Memory B cell (primary cell): ENCODE data around the gene TNFSF9.

ENCODE experiments used
- ATAC-seq: fragments of 150-1000 bp; cut with Tn5 transposase; 2 replicates; pipeline ENCODE4 v1.10.0; 2021; ENCODE audit warnings: low read depth, mild to moderate bottlenecking, moderate library complexity
- DNase-seq, 2 donors: peaks; one replicate each; pipeline ENCODE4 v3.0.0; 2022; ENCODE audit warnings: low spot score in 2 of 2
- H3K27ac Mint-ChIP-seq: one replicate; pipeline ENCODE4 v1.8.0; 2022; ENCODE audit warnings: mild to moderate bottlenecking, moderate library complexity, mixed read lengths
- H3K27me3 Mint-ChIP-seq: one replicate; pipeline ENCODE4 v1.8.0; 2022; ENCODE audit warnings: mixed read lengths
- H3K36me3 Mint-ChIP-seq: one replicate; pipeline ENCODE4 v1.8.0; 2022; ENCODE audit warnings: mild to moderate bottlenecking, mixed read lengths
- H3K4me1 Mint-ChIP-seq: one replicate; pipeline ENCODE4 v1.8.0; 2022; ENCODE audit warnings: mixed read lengths
- H3K4me3 Mint-ChIP-seq: one replicate; pipeline ENCODE4 v1.8.0; 2022; ENCODE audit warnings: mild to moderate bottlenecking, moderate library complexity, mixed read lengths
- H3K9me3 Mint-ChIP-seq: one replicate; pipeline ENCODE4 v1.8.0; 2022; ENCODE audit warnings: mixed read lengths

TNFSF9 gene

GRCh38 chr19:6530386-6531162 lies at the start of gene TNFSF9:
TSS of gene TNFSF9 (plus strand) at chr19:6531026. CDS start at chr19:6531037, 11 bp downstream.
- peak within 1 kb of the TSS; percentile 92 for H3K27ac Mint-ChIP-seq
- H3K4me1 Mint-ChIP-seq = peaks cover 44% of the 10 kb centered on the region

GRCh38 chr19:6481541-6482342 lies 49.1 kb upstream of the TNFSF9 start, which contains the start of gene DENND1C:
TSS of gene DENND1C (minus strand) at chr19:6481787. CDS start at chr19:6481695, 92 bp downstream.
- Mint-ChIP-seq H3K4me3 (peak within 1 kb of the TSS; percentile 93), H3K9me3 (no peaks in the 10 kb centered on the region), H3K36me3 (peaks cover 2% of the 10 kb centered on the region), H3K27ac (peak within 1 kb of the TSS; percentile 91), H3K4me1 (peaks cover 24% of the 10 kb centered on the region), H3K27me3 (no peaks in the 10 kb centered on the region)
- ATAC-seq (peak; percentile 97), DNase-seq (peak; percentile 62 to 63)

More at GRCh38 chr19:6530386-6531162, at the start of gene TNFSF9:
- ATAC-seq (peak; percentile 31), DNase-seq (peak; percentile 87 to 90)
- H3K4me3 Mint-ChIP-seq = peak within 1 kb of the TSS; percentile 85
- H3K27me3 Mint-ChIP-seq = peaks cover 1% of the 10 kb centered on the region
- H3K36me3 Mint-ChIP-seq = peaks cover 5% of the 10 kb centered on the region
- no peaks in the 10 kb centered on the region for H3K9me3 Mint-ChIP-seq

GRCh38 chr19:6482343-6482686 lies 48.5 kb upstream of the TNFSF9 start:
- H3K36me3 Mint-ChIP-seq = peaks cover 2% of the 10 kb centered on the region
- H3K27ac Mint-ChIP-seq = peak overlapping the region; percentile 91
- H3K27me3 Mint-ChIP-seq = no peaks in the 10 kb centered on the region
- no peak for DNase-seq
- H3K4me1 Mint-ChIP-seq = peaks cover 24% of the 10 kb centered on the region
- H3K4me3 Mint-ChIP-seq = peak overlapping the region; percentile 93
- ATAC-seq = no peak
- H3K9me3 Mint-ChIP-seq = no peaks in the 10 kb centered on the region

- Mint-ChIP-seq H3K27me3 (no peaks in the 10 kb centered on the region), H3K4me1 (peaks cover 24% of the 10 kb centered on the region), H3K27ac (peak overlapping the region; percentile 91), H3K36me3 (peaks cover 2% of the 10 kb centered on the region), H3K9me3 (no peaks in the 10 kb centered on the region), H3K4me3 (no peak overlapping the region)
- DNase-seq (no peak), ATAC-seq (no peak)
These were observed 47.6 kb upstream of the TNFSF9 start for GRCh38 chr19:6483235-6483634.

DNA sequence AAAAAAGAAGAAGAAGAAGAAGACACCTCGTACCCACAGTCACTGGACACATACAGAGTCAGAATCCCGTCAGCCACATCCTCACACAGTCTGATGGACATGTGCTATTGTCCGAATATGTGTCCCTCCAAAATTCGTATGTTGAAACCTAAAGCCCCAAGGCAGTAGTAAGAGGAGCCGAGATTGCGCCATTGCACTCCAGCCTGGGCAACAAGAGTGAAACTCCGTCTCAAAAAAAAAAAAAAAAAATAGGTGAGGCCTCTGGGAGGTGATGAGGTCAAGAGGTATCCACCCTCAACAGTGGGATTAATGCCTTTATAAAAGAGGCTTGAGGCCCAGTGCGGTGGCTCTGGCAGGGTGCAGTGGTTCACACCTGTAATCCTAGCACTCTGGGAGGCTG lies 46.6 kb upstream of the TNFSF9 start:
- no peak overlapping the region for H3K4me3 Mint-ChIP-seq
- no peak overlapping the region for H3K27ac Mint-ChIP-seq
- no peaks in the 10 kb centered on the region for H3K27me3 Mint-ChIP-seq
- DNase-seq (no peak), ATAC-seq (no peak)
- H3K36me3 Mint-ChIP-seq = peaks cover 2% of the 10 kb centered on the region
- no peaks in the 10 kb centered on the region for H3K9me3 Mint-ChIP-seq
- H3K4me1 Mint-ChIP-seq = peaks cover 26% of the 10 kb centered on the region

DNA sequence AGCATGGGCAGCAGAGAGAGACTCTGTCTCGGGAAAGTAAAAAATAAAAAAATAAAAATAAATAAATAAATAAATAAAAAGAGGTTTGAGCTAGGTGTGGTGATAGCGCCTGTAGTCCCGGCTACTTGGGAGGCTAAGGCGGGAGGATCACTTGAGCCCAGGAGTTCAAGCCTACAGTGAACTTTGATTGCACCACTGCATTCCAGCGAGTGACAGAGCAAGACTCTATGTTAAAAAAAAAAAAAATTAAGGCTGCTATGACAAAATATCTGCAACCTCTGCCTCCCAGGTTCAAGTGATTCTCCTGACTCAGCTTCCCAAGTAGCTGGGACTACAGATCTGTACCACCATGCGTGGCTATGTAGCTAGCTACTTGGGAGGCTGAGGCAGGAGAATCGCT lies 46.0 kb upstream of the TNFSF9 start:
- H3K4me1 Mint-ChIP-seq = peaks cover 28% of the 10 kb centered on the region
- H3K27me3 Mint-ChIP-seq = no peaks in the 10 kb centered on the region
- ATAC-seq (no peak), DNase-seq (no peak)
- peaks cover 2% of the 10 kb centered on the region for H3K36me3 Mint-ChIP-seq
- H3K4me3 Mint-ChIP-seq = no peak overlapping the region
- no peak overlapping the region for H3K27ac Mint-ChIP-seq
- no peaks in the 10 kb centered on the region for H3K9me3 Mint-ChIP-seq

DNA sequence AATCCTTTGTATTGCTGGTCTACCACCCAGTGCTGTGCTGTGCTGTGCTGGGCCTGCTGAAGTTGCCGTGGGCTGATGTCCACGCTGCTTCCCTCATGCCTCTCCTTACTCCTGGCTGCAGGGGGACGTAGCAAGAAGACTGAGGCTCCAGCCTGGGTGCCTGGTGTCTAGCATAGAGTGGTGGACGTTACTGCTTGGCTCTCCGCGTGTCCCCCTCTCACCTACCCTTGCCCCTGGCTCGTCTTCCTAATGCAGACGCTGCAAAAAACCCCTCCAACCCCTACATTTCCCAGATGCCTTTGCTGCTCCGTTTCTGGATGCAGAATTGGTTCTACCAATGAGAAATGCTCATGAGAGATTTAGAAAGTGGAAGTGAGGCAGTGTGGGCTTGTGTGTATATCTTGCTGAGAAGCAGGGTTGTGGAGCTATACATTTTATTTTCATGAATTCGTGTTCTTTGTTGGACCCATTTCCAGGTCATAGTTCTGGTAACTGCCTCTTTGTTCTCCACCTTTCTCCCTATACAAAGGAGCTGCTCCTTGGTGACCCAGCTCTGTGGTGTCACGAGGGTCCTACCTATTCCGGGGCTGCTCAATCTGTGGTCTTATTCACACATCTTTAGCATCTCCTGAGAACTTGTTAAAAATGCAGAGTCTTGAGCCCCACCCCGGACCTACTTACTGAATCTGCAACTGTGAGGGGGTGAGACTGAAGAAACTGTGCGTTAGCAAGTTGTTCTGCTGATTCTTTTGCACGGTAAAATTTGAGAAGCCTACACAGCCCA lies 41.4 kb upstream of the TNFSF9 start:
- Mint-ChIP-seq H3K4me1 (peaks cover 8% of the 10 kb centered on the region), H3K36me3 (peaks cover 3% of the 10 kb centered on the region), H3K9me3 (peaks cover 3% of the 10 kb centered on the region), H3K27ac (peak overlapping the region; percentile 53), H3K27me3 (no peaks in the 10 kb centered on the region), H3K4me3 (peak overlapping the region; percentile 82)
- ATAC-seq (peak; percentile 98), DNase-seq (no peak)

GRCh38 chr19:6490134-6490533 lies 40.7 kb upstream of the TNFSF9 start:
- Mint-ChIP-seq H3K27me3 (no peaks in the 10 kb centered on the region), H3K4me3 (peak overlapping the region; percentile 82), H3K9me3 (peaks cover 3% of the 10 kb centered on the region), H3K36me3 (peaks cover 7% of the 10 kb centered on the region), H3K4me1 (peaks cover 8% of the 10 kb centered on the region), H3K27ac (peak overlapping the region; percentile 53)
- ATAC-seq = no peak
- DNase-seq = no peak

- no peak overlapping the region for H3K4me3 Mint-ChIP-seq
- DNase-seq = no peak
- no peaks in the 10 kb centered on the region for H3K27me3 Mint-ChIP-seq
- peaks cover 8% of the 10 kb centered on the region for H3K4me1 Mint-ChIP-seq
- peaks cover 3% of the 10 kb centered on the region for H3K9me3 Mint-ChIP-seq
- no peak for ATAC-seq
- no peak overlapping the region for H3K27ac Mint-ChIP-seq
- H3K36me3 Mint-ChIP-seq = peaks cover 7% of the 10 kb centered on the region
These were observed 38.8 kb upstream of the TNFSF9 start for GRCh38 chr19:6491802-6492592.

DNA sequence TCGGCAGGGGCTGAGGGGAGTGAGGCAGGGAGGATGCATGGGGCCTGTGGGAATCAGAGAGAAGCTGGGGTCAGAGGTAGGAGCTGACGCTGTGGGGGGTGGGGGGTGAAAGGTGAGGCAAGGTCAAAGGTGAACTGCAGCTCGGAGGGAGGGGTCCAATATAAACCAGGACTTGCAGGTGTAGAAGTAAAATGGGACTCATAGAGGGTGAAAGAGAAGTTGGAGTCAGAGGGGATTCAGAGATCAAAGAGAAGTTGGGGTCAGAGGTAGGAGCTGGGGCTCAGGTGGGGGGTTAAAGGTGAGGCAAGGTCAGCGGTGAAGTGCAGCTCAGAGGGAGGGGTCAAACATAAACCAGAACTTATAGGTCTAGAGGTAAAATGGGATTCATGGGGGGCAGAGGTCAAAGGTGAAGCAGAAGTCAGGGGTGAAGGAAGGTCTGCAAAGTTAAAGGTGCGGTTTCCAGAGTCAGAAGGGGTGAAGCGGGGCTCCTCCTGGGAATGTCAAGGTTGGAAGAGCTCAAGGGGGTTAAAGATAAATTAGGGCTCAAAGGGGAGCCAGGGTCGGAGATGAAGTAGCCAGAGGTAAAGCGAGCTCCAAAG lies 36.3 kb upstream of the TNFSF9 start:
- ATAC-seq = no peak
- H3K36me3 Mint-ChIP-seq = peaks cover 10% of the 10 kb centered on the region
- H3K27ac Mint-ChIP-seq = no peak overlapping the region
- no peaks in the 10 kb centered on the region for H3K27me3 Mint-ChIP-seq
- peaks cover 3% of the 10 kb centered on the region for H3K9me3 Mint-ChIP-seq
- peaks cover 12% of the 10 kb centered on the region for H3K4me1 Mint-ChIP-seq
- no peak for DNase-seq
- no peak overlapping the region for H3K4me3 Mint-ChIP-seq

DNA sequence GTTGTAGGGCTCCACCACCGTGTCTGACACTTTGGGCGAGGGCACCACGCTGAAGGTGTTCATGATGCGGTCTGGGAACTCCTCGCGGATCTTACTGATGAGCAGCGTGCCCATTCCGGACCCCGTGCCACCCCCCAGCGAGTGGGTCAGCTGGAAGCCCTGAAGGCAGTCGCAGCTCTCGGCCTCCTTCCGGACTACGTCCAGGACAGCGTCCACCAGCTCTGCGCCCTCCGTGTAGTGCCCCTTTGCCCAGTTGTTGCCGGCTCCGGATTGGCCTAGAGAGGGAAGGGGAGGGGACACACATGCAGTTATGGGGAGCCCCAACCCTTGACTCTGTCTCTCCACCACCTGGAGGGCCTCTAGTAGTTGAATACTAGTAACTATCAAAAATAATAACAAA lies 34.9 kb upstream of the TNFSF9 start:
- no peak for ATAC-seq
- Mint-ChIP-seq H3K4me3 (no peak overlapping the region), H3K27ac (no peak overlapping the region), H3K36me3 (peaks cover 10% of the 10 kb centered on the region), H3K27me3 (no peaks in the 10 kb centered on the region), H3K4me1 (peaks cover 8% of the 10 kb centered on the region), H3K9me3 (peaks cover 3% of the 10 kb centered on the region)
- DNase-seq = no peak

DNA sequence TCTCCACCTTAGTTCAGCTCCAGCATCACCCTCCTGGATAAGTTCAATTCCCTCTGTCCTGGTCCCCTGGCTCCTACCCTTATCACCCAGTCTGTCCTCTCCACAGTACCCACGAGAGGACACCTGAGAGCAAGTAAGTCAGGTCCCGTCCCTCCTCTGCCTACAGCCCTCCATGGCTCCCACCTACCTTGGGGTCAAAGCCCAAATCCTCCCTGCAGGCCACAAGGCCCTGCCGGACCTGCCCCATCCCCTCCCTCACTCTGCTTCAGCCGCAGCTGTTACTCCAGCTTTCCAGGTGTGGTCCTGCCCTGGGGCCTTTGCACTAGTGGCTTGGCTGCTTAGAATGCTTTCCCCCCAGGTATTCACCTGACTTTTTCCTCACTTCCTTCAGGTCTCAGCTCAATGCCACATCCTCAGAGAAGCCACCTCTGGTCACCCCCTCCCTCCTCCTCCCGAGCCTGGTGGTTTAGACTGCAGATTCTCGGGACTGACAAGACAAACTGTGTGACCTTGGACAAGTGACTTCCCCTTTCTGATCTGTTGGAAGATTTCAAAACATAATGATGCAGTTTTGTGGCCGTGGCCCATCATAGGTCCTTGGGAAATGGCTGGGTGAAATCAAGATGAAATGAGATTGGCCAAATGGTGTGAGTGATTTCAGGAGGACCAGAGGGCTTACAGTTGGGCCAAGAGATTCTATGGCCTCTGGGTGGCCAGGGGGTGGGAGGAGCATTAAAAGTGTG lies 32.4 kb upstream of the TNFSF9 start:
- H3K9me3 Mint-ChIP-seq = no peaks in the 10 kb centered on the region
- DNase-seq = no peak
- peaks cover 15% of the 10 kb centered on the region for H3K4me1 Mint-ChIP-seq
- peaks cover 10% of the 10 kb centered on the region for H3K36me3 Mint-ChIP-seq
- ATAC-seq = no peak
- H3K27me3 Mint-ChIP-seq = no peaks in the 10 kb centered on the region
- H3K27ac Mint-ChIP-seq = no peak overlapping the region
- H3K4me3 Mint-ChIP-seq = no peak overlapping the region
